H9 (cell line): ENCODE measurements around the gene UPK1A. TPM values are rescaled to one million over a fixed set of nuclear protein-coding genes. Genes with fewer than 3 reads are reported as not detected.

ENCODE experiments used
- DNase-seq: peaks from one replicate; pipeline ENCODE4 v3.0.0-alpha.2; 2017
- H2AFZ ChIP-seq: one replicate; pipeline ENCODE4 v1.6.1; 2013; ENCODE audit warnings: mild to moderate bottlenecking, low read length, control low read depth, moderate library complexity
- H2AK5ac ChIP-seq: 2 replicates; pipeline ENCODE4 v1.6.1; 2013; ENCODE audit warnings: low read length, control low read depth, mixed read lengths; ENCODE audit not compliant: insufficient read length
- H2BK120ac ChIP-seq: one replicate; pipeline ENCODE4 v1.6.1; 2013; ENCODE audit warnings: low read depth, mild to moderate bottlenecking, low read length, control low read depth, inconsistent platforms; ENCODE audit not compliant: poor library complexity, severe bottlenecking
- H2BK12ac ChIP-seq: 2 replicates; pipeline ENCODE4 v1.6.1; 2013; ENCODE audit warnings: low read length, control low read depth, mixed read lengths, low read depth; ENCODE audit not compliant: insufficient read length
- H2BK15ac ChIP-seq: 2 replicates; pipeline ENCODE4 v1.6.1; 2013; ENCODE audit warnings: low read depth, low read length, control low read depth
- H2BK20ac ChIP-seq: one replicate; pipeline ENCODE4 v1.6.1; 2013; ENCODE audit warnings: low read depth, mild to moderate bottlenecking, low read length, control low read depth, inconsistent platforms; ENCODE audit not compliant: poor library complexity, severe bottlenecking
- H2BK5ac ChIP-seq: 2 replicates; pipeline ENCODE4 v1.6.1; 2013; ENCODE audit warnings: low read length, control low read depth, mixed read lengths; ENCODE audit not compliant: insufficient read length
- H3K14ac ChIP-seq: 2 replicates; pipeline ENCODE4 v1.6.1; 2013; ENCODE audit warnings: low read length, control low read depth; ENCODE audit not compliant: insufficient read depth
- H3K18ac ChIP-seq: 2 replicates; pipeline ENCODE4 v1.6.1; 2013; ENCODE audit warnings: low read depth, mild to moderate bottlenecking, mixed read lengths, low read length, control low read depth; ENCODE audit not compliant: insufficient read length
- H3K23ac ChIP-seq: 2 replicates; pipeline ENCODE4 v1.6.1; 2013; ENCODE audit warnings: low read length, control low read depth, mixed read lengths, low read depth; ENCODE audit not compliant: insufficient read length
- H3K23me2 ChIP-seq: 2 replicates; pipeline ENCODE4 v1.6.1; 2013; ENCODE audit warnings: low read depth, mild to moderate bottlenecking, mixed read lengths, low read length, control low read depth; ENCODE audit not compliant: insufficient read length, poor library complexity, severe bottlenecking
- H3K27ac ChIP-seq: 2 replicates; pipeline ENCODE4 v1.5.1; 2013; ENCODE audit warnings: low read length, control low read depth, mixed read lengths, low read depth; ENCODE audit not compliant: insufficient read length
- H3K27me3 ChIP-seq: 2 replicates; pipeline ENCODE4 v1.6.1; 2013; ENCODE audit warnings: low read length, control low read depth, inconsistent platforms; ENCODE audit not compliant: insufficient read depth
- H3K4ac ChIP-seq: 2 replicates; pipeline ENCODE4 v1.6.1; 2013; ENCODE audit warnings: low read depth, mild to moderate bottlenecking, control low read depth, inconsistent platforms, low read length, moderate library complexity
- H3K4me1 ChIP-seq: 2 replicates; pipeline ENCODE4 v1.6.1; 2013; ENCODE audit warnings: low read length, control low read depth, inconsistent platforms; ENCODE audit not compliant: insufficient read depth
- H3K4me2 ChIP-seq: 2 replicates; pipeline ENCODE4 v1.6.1; 2013; ENCODE audit warnings: low read length, control low read depth, mixed read lengths; ENCODE audit not compliant: insufficient read length, insufficient read depth
- H3K56ac ChIP-seq: 2 replicates; pipeline ENCODE4 v1.6.1; 2013; ENCODE audit warnings: low read depth, mild to moderate bottlenecking, mixed read lengths, low read length, control low read depth; ENCODE audit not compliant: insufficient read length
- H3K79me1 ChIP-seq: 2 replicates; pipeline ENCODE4 v1.6.1; 2013; ENCODE audit warnings: low read depth, mild to moderate bottlenecking, moderate library complexity, low read length, control low read depth, inconsistent platforms; ENCODE audit not compliant: insufficient read depth, poor library complexity, severe bottlenecking
- H3K79me2 ChIP-seq: 2 replicates; pipeline ENCODE4 v1.6.1; 2013; ENCODE audit warnings: low read length, control low read depth, inconsistent platforms; ENCODE audit not compliant: insufficient read depth
- H3K9ac ChIP-seq: 2 replicates; pipeline ENCODE4 v1.6.1; 2013; ENCODE audit warnings: low read length, control low read depth, mixed read lengths; ENCODE audit not compliant: insufficient read length; ENCODE audit errors: extremely low read depth
- H3K9me3 ChIP-seq: one replicate; pipeline ENCODE4 v1.6.1; 2013; ENCODE audit warnings: low read depth, low read length, inconsistent platforms; ENCODE audit not compliant: control insufficient read depth
- H3T11ph ChIP-seq: one replicate; pipeline ENCODE4 v1.6.1; 2013; ENCODE audit warnings: mild to moderate bottlenecking, low read length, control low read depth, inconsistent platforms
- H4K20me1 ChIP-seq: one replicate; pipeline ENCODE4 v1.6.1; 2013; ENCODE audit not compliant: control insufficient read depth, insufficient read length, insufficient read depth
- H4K5ac ChIP-seq: 2 replicates; pipeline ENCODE4 v1.6.1; 2013; ENCODE audit warnings: low read depth, mild to moderate bottlenecking, mixed read lengths, low read length, control low read depth; ENCODE audit not compliant: insufficient read length
- H4K8ac ChIP-seq: replicated peaks from 2 replicates; pipeline ENCODE4 v1.6.1; 2013; ENCODE audit warnings: low read length, control low read depth, mixed read lengths, low read depth; ENCODE audit not compliant: insufficient read length
- H4K91ac ChIP-seq: 2 replicates; pipeline ENCODE4 v1.6.1; 2013; ENCODE audit warnings: low read depth, mild to moderate bottlenecking, moderate library complexity, mixed read lengths, low read length, control low read depth; ENCODE audit not compliant: insufficient read length
- H3K27ac Mint-ChIP-seq, 3 experiments: 2 replicates in 2 of 3; 3 replicates in 1 of 3; pipeline ENCODE4 v1.8.0; 2020 to 2021; ENCODE audit warnings: mixed read lengths in 3 of 3, mild to moderate bottlenecking in 1 of 3, moderate library complexity in 1 of 3
- H3K27me3 Mint-ChIP-seq: 2 replicates; pipeline ENCODE4 v1.8.0; 2021; ENCODE audit warnings: low read depth, mild to moderate bottlenecking, moderate library complexity, mixed read lengths
- H3K36me3 Mint-ChIP-seq, 3 experiments: 2 replicates in 2 of 3; 3 replicates in 1 of 3; pipeline ENCODE4 v1.8.0; 2020 to 2021; ENCODE audit warnings: low read depth in 3 of 3, mixed read lengths in 3 of 3; ENCODE audit not compliant: insufficient read depth in 1 of 3
- H3K4me1 Mint-ChIP-seq, 2 experiments: 2 replicates each; pipeline ENCODE4 v1.8.0; 2020; ENCODE audit warnings: mixed read lengths in 2 of 2
- H3K4me3 Mint-ChIP-seq, 2 experiments: 2 replicates in 1 of 2; 3 replicates in 1 of 2; pipeline ENCODE4 v1.8.0; 2020 to 2021; ENCODE audit warnings: mild to moderate bottlenecking in 2 of 2, mixed read lengths in 2 of 2, moderate library complexity in 1 of 2
- H3K9me3 Mint-ChIP-seq, 2 experiments: 2 replicates in 1 of 2; 3 replicates in 1 of 2; pipeline ENCODE4 v1.8.0; 2020; ENCODE audit warnings: mild to moderate bottlenecking in 2 of 2, mixed read lengths in 2 of 2, moderate library complexity in 1 of 2
- CTCF ChIP-seq: fragments of 200-600 bp; sonication (generic); conservative IDR thresholded peaks from 3 replicates; pipeline ENCODE4 v1.8.0; 2021; ENCODE audit warnings: antibody characterized with exemption, mild to moderate bottlenecking
- WGBS: extraction: QIAGEN DNeasy Blood & Tissue Kit; methylation state at CpG from one replicate; pipeline ENCODE4 v1.1.7; 2013; ENCODE audit warnings: missing lambda C conversion rate, low lambda C conversion rate, mixed read lengths; ENCODE audit not compliant: insufficient read length; ENCODE audit errors: extremely low coverage; 5-methylcytosine and 5-hydroxymethylcytosine counted together
- total RNA-seq: library from RNA; stranded (reverse); gene quantifications from 2 replicates; pipeline ENCODE4 v1.2.1, GENCODE V29; 2021

Gene UPK1A
- total RNA-seq, 1 experiment from 2014 or later, result 4.3 TPM

GRCh38 chr19:35657904-35658700 is 8.2 kb upstream of the UPK1A start:
- H4K20me1 ChIP-seq, result no peaks in the 10 kb centered on the region
- peak; percentile 37; the same call in 2 of the 3 replicates for TF ChIP-seq CTCF
- no peak overlapping the region for H3K18ac ChIP-seq
- no peak overlapping the region for H2BK12ac ChIP-seq
- H2BK5ac ChIP-seq, result no peak overlapping the region
- H3K23me2 ChIP-seq, result no peaks in the 10 kb centered on the region
- Mint-ChIP-seq H3K4me1 (no peaks in the 10 kb centered on the region), H3K36me3 (peaks cover 63 to 91% (median 87%) of the 10 kb centered on the region in 3 experiments), H3K4me3 (no peak overlapping the region), H3K27me3 (no peaks in the 10 kb centered on the region), H3K9me3 (no peaks in the 10 kb centered on the region), H3K27ac (no peak overlapping the region)
- H3K14ac ChIP-seq, result no peak overlapping the region
- H3T11ph ChIP-seq, result no peak overlapping the region
- WGBS, result no CpG with 5 or more reads among the region's 15 CpGs
- no peak overlapping the region for H3K56ac ChIP-seq
- H3K27ac ChIP-seq, result no peak overlapping the region
- no peak overlapping the region for H3K4ac ChIP-seq
- no peak overlapping the region for H2BK20ac ChIP-seq
- no peaks in the 10 kb centered on the region for H3K27me3 ChIP-seq
- no peak overlapping the region for H3K9ac ChIP-seq
- no peak overlapping the region for H2AFZ ChIP-seq
- no peak overlapping the region for H3K23ac ChIP-seq
- no peak overlapping the region for H2BK120ac ChIP-seq
- H3K79me2 ChIP-seq, result no peaks in the 10 kb centered on the region
- DNase-seq, result no peak
- no peak overlapping the region for H2BK15ac ChIP-seq
- no peak overlapping the region for H3K4me2 ChIP-seq
- no peaks in the 10 kb centered on the region for H3K9me3 ChIP-seq
- H3K4me1 ChIP-seq, result no peaks in the 10 kb centered on the region
- H3K79me1 ChIP-seq, result no peaks in the 10 kb centered on the region
- no peak overlapping the region for H4K5ac ChIP-seq
- no peak overlapping the region for H4K91ac ChIP-seq
- no peak overlapping the region for H2AK5ac ChIP-seq
- no peak overlapping the region for H4K8ac ChIP-seq
